A549 (cell line): Measurements from ENCODE around the gene CDIP1. TPM values are rescaled to one million over a fixed set of nuclear protein-coding genes. Genes with fewer than 3 reads are reported as not detected.

ENCODE experiments used
- ATAC-seq, 2 experiments: fragments of 200-7000 bp in 1 of 2; fragments of >200 bp in 1 of 2; cut with Nextera tagmentation in 1 of 2; cut with Tn5 transposase in 1 of 2; 3 replicates each; pipeline versions ENCODE4 v1.8.0 to v1.9.1; 2018 to 2020; ENCODE audit warnings: mild to moderate bottlenecking in 1 of 2, moderate library complexity in 1 of 2
- CTCF ChIA-PET: fragments of 300-600 bp; sonication (Branson Sonifier 250); formaldehyde crosslinking; extraction: SDS; loops from one replicate; lab custom pipeline; 2021; ENCODE audit warnings: antibody characterized with exemption, inconsistent platforms; lab: Yijun Ruan, JAX
- POLR2A ChIA-PET: fragments of 350-600 bp; formaldehyde crosslinking; extraction: SDS; loops from one replicate; lab custom pipeline; 2021; ENCODE audit warnings: antibody characterized with exemption, inconsistent platforms; lab: Yijun Ruan, JAX
- DNase-seq, 2 experiments: peaks; one replicate each; pipeline versions ENCODE4 v3.0.0 to v3.0.0-alpha.2; 2011 to 2016; ENCODE audit warnings: low read depth in 1 of 2, low spot score in 1 of 2
- FAIRE-seq: peaks from 2 replicates; lab custom pipeline; 2011; peaks lifted over from hg19 to GRCh38; lab: Jason Lieb, UNC
- H3K27ac ChIP-seq, 2 experiments: fragments of >200 bp; sonication (Bioruptor Twin); formaldehyde crosslinking; 3 replicates each; pipeline ENCODE4 v1.5.1; 2016 to 2017
- H3K4me1 ChIP-seq: fragments of >200 bp; sonication (Bioruptor Twin); formaldehyde crosslinking; 3 replicates; pipeline ENCODE4 v1.6.1; 2016
- H3K4me2 ChIP-seq: fragments of >200 bp; sonication (Bioruptor Twin); formaldehyde crosslinking; 3 replicates; pipeline ENCODE4 v1.6.1; 2016
- H3K4me3 ChIP-seq: fragments of >200 bp; sonication (Bioruptor Twin); formaldehyde crosslinking; 3 replicates; pipeline ENCODE4 v1.5.1; 2016
- H3K9me3 ChIP-seq: fragments of >200 bp; sonication (Bioruptor Twin); formaldehyde crosslinking; 3 replicates; pipeline ENCODE4 v1.6.1; 2016
- CEBPB ChIP-seq, 2 experiments: fragments of >200 bp in 1 of 2; sonication (Bioruptor Twin) in 1 of 2; formaldehyde crosslinking in 1 of 2; IDR thresholded peaks; 2 replicates each; pipeline ENCODE4 v1.6.1; 2012 to 2016
- FOSL2 ChIP-seq, 2 experiments: fragments of 450-650 bp in 1 of 2; fragments of >200 bp in 1 of 2; sonication (Bioruptor Twin) in 1 of 2; formaldehyde crosslinking; IDR thresholded peaks; 2 replicates each; pipeline versions ENCODE4 v1.5.0 to v1.6.1; 2016 to 2020; ENCODE audit warnings: mild to moderate bottlenecking in 1 of 2, moderate library complexity in 1 of 2
- FOXS1 ChIP-seq: fragments of 250-450 bp; sonication (Bioruptor Pico); IDR thresholded peaks from 2 replicates; pipeline ENCODE4 v1.5.0; 2020; ENCODE audit warnings: mild to moderate bottlenecking, moderate library complexity
- HDAC2 ChIP-seq: fragments of 200-600 bp; sonication (generic); IDR thresholded peaks from 2 replicates; pipeline ENCODE4 v1.6.1; 2016
- KDM5A ChIP-seq: fragments of 200-600 bp; sonication (generic); IDR thresholded peaks from 2 replicates; pipeline ENCODE4 v1.6.1; 2016; ENCODE audit warnings: antibody characterized with exemption, mild to moderate bottlenecking
- MAFK ChIP-seq: fragments of 450-650 bp; IDR thresholded peaks from 2 replicates; pipeline ENCODE4 v1.6.1; 2014; ENCODE audit not compliant: partially characterized antibody
- MYC ChIP-seq: IDR thresholded peaks from 2 replicates; pipeline ENCODE4 v1.6.1; 2012; ENCODE audit warnings: mild to moderate bottlenecking, inconsistent platforms, low read length, improper control_type of control experiment, borderline replicate concordance
- NFE2L2 ChIP-seq: fragments of 150-350 bp; conservative IDR thresholded peaks from 2 replicates; pipeline ENCODE4 v1.6.1; 2014; ENCODE audit warnings: low read length
- NR3C1 ChIP-seq: fragments of >200 bp; sonication (Bioruptor Twin); formaldehyde crosslinking; IDR thresholded peaks from 3 replicates; pipeline ENCODE4 v1.6.1; 2017
- POLR2AphosphoS2 ChIP-seq: conservative IDR thresholded peaks from 2 replicates; pipeline ENCODE4 v1.6.1; 2012; ENCODE audit warnings: low read length, improper control_type of control experiment, inconsistent platforms
- RFX5 ChIP-seq: fragments of 450-650 bp; IDR thresholded peaks from 2 replicates; pipeline ENCODE4 v1.7.1; 2014; ENCODE audit warnings: antibody characterized with exemption, mild to moderate bottlenecking, moderate library complexity
- SMC3 ChIP-seq: fragments of >200 bp; sonication (Bioruptor Twin); formaldehyde crosslinking; IDR thresholded peaks from 3 replicates; pipeline ENCODE4 v1.6.1; 2018; ENCODE audit warnings: inconsistent platforms
- ZFP36 ChIP-seq: fragments of 450-650 bp; IDR thresholded peaks from 2 replicates; pipeline ENCODE4 v1.6.1; 2014; ENCODE audit warnings: borderline replicate concordance; ENCODE audit not compliant: partially characterized antibody
- WGBS: methylation state at CpG from one replicate; pipeline ENCODE4 v1.1.6; 2017; ENCODE audit errors: missing lambda C conversion rate; 5-methylcytosine and 5-hydroxymethylcytosine counted together
- polyA plus RNA-seq, 4 experiments: library from polyadenylated mRNA; depleted of rRNA in 3 of 4; stranded (reverse); fragments of >200 nt; fragmentation: RNase III in 1 of 4; extraction: RNeasy Plus Mini Kit Qiagen cat#74134 plus additional on column Dnase treatment in 1 of 4; gene quantifications; 2 replicates in 3 of 4; 3 replicates in 1 of 4; pipeline ENCODE4 v1.2.3, GENCODE V29; 2011 to 2017
- TF ChIP-seq, protein P1 (sequence below): fragments of 150-350 bp; IDR thresholded peaks from 2 replicates; pipeline ENCODE4 v1.6.1; 2014; ENCODE audit warnings: low read depth, mild to moderate bottlenecking, low read length
- TF ChIP-seq, protein P2 (sequence below): fragments of 450-650 bp; IDR thresholded peaks from 2 replicates; pipeline ENCODE4 v1.6.1; 2014; ENCODE audit warnings: antibody characterized with exemption
- TF ChIP-seq, protein P3 (sequence below): IDR thresholded peaks from 2 replicates; pipeline ENCODE4 v1.6.1; 2012
- TF ChIP-seq, protein P4 (sequence below): fragments of >200 bp; sonication (Bioruptor Twin); formaldehyde crosslinking; IDR thresholded peaks from 2 replicates; pipeline ENCODE4 v1.6.1; 2016

Gene CDIP1
- polyA plus RNA-seq, 2 of the 4 experiments (the other 2 are of a cell fraction), result 3.7 to 8.4 TPM

DNA sequence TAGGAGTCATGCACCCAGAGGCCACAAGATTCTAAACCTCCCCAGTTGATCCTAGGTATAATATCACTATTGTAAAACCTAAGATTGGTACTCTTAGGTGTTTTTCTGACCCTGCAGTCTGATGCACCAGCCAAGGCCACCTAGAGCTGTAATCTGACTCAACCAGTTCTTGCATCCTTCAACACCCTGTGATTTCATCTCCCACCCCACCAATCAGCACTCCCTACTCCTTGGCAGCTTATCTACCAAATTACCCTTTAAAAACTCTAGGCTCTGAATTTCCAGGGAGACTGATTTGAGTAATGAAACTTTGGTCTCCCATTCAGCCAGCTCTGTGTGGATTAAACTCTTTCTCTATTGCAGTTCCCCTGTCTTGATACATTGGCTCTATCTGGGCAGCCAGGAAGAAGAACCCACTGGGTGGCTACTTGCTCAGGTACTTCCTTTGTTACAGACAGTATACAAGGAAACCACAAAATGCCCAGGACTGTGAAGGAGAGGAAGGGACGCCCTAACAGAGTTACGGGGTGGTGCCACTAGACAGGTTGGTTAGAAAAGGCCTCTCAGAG lies 1.2 kb upstream of the CDIP1 start:
- Histone ChIP-seq H3K4me1 (peaks cover 5% of the 10 kb centered on the region; the same call in 1 of the 3 replicates), H3K27ac (no peak overlapping the region), H3K9me3 (peaks cover 17% of the 10 kb centered on the region), H3K4me3 (no peak overlapping the region), H3K4me2 (no peak overlapping the region)
- DNase-seq, result no peak
- POLR2A ChIA-PET, result interaction anchor here (0.6 kb wide), 1 partner anchor 9 kb away, joined by 3 read pairs; no protein-coding TSS in a partner anchor
- CTCF ChIA-PET, result interaction anchor here (1.5 to 20.0 kb wide), 4 partner anchors 10 to 84 kb away, joined by 5 to 301 read pairs (median 17); no protein-coding TSS in a partner anchor
- WGBS, result 100% methylated on average over 2 of the region's 2 CpGs
- no peak for FAIRE-seq
- TF ChIP-seq, protein P1, sequence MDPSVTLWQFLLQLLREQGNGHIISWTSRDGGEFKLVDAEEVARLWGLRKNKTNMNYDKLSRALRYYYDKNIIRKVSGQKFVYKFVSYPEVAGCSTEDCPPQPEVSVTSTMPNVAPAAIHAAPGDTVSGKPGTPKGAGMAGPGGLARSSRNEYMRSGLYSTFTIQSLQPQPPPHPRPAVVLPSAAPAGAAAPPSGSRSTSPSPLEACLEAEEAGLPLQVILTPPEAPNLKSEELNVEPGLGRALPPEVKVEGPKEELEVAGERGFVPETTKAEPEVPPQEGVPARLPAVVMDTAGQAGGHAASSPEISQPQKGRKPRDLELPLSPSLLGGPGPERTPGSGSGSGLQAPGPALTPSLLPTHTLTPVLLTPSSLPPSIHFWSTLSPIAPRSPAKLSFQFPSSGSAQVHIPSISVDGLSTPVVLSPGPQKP, result no peak
- TF ChIP-seq, protein P2, sequence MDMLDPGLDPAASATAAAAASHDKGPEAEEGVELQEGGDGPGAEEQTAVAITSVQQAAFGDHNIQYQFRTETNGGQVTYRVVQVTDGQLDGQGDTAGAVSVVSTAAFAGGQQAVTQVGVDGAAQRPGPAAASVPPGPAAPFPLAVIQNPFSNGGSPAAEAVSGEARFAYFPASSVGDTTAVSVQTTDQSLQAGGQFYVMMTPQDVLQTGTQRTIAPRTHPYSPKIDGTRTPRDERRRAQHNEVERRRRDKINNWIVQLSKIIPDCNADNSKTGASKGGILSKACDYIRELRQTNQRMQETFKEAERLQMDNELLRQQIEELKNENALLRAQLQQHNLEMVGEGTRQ, result no peak
- TF ChIP-seq POLR2AphosphoS2, result no peak
- no peak for TF ChIP-seq FOXS1 (CRISPR knock-in tag)
- TF ChIP-seq NR3C1, result no peak
- TF ChIP-seq RFX5, result no peak
- no peak for TF ChIP-seq MYC
- TF ChIP-seq HDAC2, result no peak
- TF ChIP-seq MAFK, result no peak
- no peak for ATAC-seq

DNA sequence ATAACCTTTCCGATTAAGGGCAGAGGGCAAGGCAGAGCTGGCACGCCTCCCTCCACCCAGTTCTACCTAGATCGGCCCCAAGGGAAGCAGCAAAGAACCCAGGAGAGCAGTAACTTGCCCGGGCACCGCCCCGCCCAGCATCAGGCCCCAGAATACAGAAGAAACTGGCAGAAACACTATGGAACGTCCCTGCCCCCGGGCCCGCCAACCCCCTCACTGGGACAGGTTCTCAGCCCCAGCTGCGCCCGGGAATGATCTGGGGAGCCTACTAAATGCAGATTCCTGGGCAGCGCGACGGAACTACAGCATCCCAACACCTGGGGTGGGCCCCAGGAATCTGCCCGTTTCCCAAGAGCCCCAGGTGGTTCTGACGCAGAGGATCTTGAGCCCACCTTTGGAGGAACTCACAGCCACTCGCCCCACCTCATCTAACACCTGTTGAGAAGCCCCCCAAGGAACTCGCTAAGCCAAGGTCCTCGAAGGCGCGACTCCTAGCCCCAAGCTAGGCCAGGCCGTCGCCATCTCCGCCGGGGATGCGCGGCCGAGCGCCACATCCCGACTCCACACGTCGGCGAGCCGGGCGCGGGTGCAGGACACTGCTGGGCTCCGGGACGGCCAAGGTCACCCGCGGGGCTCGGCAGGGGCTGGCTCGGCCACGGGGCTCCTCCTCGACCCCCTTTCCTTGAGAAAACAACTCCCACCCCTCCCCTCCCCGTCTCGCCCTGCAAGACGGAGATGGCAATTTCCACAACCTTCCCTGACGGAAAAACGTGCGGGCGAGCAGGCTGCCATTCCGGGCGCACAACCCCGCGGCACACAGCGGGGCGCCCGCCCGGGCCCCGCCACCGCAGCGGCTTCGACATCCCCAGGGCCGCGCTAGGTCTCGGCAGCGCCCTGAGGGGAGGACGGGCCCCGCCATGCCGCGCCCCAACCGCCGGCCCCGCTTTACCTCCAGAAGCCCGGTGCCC lies 913 bp downstream of the CDIP1 start:
- ATAC-seq, result peak; percentile 8 to 66; a peak in 4 of 6 replicates
- H3K27ac ChIP-seq, result peak overlapping the region; percentile 48 to 91
- CTCF ChIA-PET, result interaction anchor here (2.2 to 20.0 kb wide), 3 partner anchors 12 to 48 kb away, joined by 7 to 301 read pairs (median 27); no protein-coding TSS in a partner anchor
- WGBS, result 83% methylated on average over 48 of the region's 75 CpGs
- H3K4me2 ChIP-seq, result peak overlapping the region; percentile 89
- POLR2A ChIA-PET, result interaction anchor here (0.6 to 1.1 kb wide), 3 partner anchors 11 to 154 kb away, joined by 3 to 4 read pairs (median 3); no protein-coding TSS in a partner anchor
- peaks cover 5% of the 10 kb centered on the region; the same call in 1 of the 3 replicates for H3K4me1 ChIP-seq
- peak overlapping the region; percentile 51 for H3K4me3 ChIP-seq
- TF ChIP-seq, protein P3, sequence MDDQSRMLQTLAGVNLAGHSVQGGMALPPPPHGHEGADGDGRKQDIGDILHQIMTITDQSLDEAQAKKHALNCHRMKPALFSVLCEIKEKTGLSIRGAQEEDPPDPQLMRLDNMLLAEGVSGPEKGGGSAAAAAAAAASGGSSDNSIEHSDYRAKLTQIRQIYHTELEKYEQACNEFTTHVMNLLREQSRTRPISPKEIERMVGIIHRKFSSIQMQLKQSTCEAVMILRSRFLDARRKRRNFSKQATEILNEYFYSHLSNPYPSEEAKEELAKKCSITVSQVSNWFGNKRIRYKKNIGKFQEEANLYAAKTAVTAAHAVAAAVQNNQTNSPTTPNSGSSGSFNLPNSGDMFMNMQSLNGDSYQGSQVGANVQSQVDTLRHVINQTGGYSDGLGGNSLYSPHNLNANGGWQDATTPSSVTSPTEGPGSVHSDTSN, result no peak
- DNase-seq, result no peak
- no peak for FAIRE-seq
- peaks cover 17% of the 10 kb centered on the region for H3K9me3 ChIP-seq

DNA sequence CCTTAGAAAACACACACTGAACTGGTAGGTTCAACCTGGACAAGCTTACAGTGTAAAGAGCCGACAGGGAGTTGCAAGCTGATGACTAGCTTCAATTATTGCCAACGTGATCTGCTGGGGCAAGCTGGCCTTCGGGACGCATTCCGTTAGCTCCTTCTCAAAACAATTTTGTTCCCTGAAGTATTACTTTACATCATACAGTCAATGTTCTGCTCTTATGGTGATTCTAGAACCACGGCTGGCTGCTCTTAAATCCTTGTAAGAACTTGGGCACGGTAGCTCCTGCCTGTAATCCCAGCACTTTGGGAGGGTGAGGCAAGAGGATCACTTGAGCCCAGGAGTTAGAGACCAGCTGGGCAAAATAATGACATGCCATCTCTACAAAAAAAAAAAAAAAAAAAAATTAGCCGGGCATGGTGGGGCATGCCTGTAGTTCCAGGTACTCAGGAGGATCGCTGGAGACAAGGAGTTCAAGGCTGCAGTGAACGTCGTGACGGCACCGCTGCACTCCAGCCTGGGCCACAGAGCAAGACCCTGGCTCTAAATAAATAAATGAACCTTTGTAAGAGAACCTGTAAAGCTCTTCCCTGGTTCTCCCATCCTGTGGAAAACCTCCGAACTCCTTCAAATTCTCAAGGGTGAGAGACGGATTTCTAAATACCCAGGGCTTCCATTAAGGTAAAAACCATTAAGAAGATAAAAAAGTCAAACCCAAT lies 2.0 kb downstream of the CDIP1 start:
- Histone ChIP-seq H3K4me1 (peaks cover 5% of the 10 kb centered on the region; the same call in 1 of the 3 replicates), H3K4me2 (no peak overlapping the region), H3K4me3 (no peak overlapping the region), H3K9me3 (peaks cover 17% of the 10 kb centered on the region), H3K27ac (no peak overlapping the region)
- ATAC-seq, result no peak
- TF ChIP-seq ZFP36, result no peak
- no peak for TF ChIP-seq NFE2L2
- TF ChIP-seq CEBPB (IDR thresholded peaks at IDR 0.05), result no peak
- no peak for TF ChIP-seq POLR2AphosphoS2
- TF ChIP-seq, protein P4, sequence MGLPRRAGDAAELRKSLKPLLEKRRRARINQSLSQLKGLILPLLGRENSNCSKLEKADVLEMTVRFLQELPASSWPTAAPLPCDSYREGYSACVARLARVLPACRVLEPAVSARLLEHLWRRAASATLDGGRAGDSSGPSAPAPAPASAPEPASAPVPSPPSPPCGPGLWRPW, result no peak
- TF ChIP-seq KDM5A, result no peak
- no peak for TF ChIP-seq SMC3
- TF ChIP-seq, protein P2, result no peak
- TF ChIP-seq FOSL2 (IDR thresholded peaks at IDR 0.05), result no peak
- TF ChIP-seq FOSL2 (CRISPR knock-in tag; IDR thresholded peaks at IDR 0.05), result no peak
- POLR2A ChIA-PET, result interaction anchor here (1.1 kb wide), 1 partner anchor 50 kb away, joined by 3 read pairs; no protein-coding TSS in a partner anchor
- no peak for FAIRE-seq
- DNase-seq, result no peak
- WGBS, result 89% methylated on average over 15 of the region's 15 CpGs
- CTCF ChIA-PET, result interaction anchor here (1.8 to 20.0 kb wide), 3 partner anchors 11 to 24 kb away, joined by 6 to 301 read pairs (median 9); no protein-coding TSS in a partner anchor
